GM12878 (cell line): ENCODE data around the gene SLC22A23. TPM values are rescaled to one million over a fixed set of nuclear protein-coding genes. Genes with fewer than 3 reads are reported as not detected.

Experiments
- ATAC-seq: fragments of 200-7000 bp; cut with Tn5 transposase; 3 replicates; pipeline ENCODE4 v1.9.1; 2020; ENCODE audit warnings: mild to moderate bottlenecking, moderate library complexity
- BruUV-seq: library from RNA; stranded (reverse); fragments of 400-500 nt; replicated peaks from 2 replicates; lab custom pipeline; 2021; lab: Mats Ljungman, UMichigan
- CTCF ChIA-PET: fragments of 300-600 bp; sonication (Branson Sonifier 250); formaldehyde crosslinking; extraction: SDS; loops from one replicate; lab custom pipeline; 2021; ENCODE audit warnings: inconsistent platforms; lab: Yijun Ruan, JAX
- POLR2A ChIA-PET: fragments of 350-600 bp; formaldehyde crosslinking; extraction: SDS; loops from one replicate; lab custom pipeline; 2021; ENCODE audit warnings: inconsistent platforms; lab: Charles Lee
- RAD21 ChIA-PET: fragments of 300-600 bp; sonication (Branson Sonifier 250); formaldehyde crosslinking; loops from one replicate; lab custom pipeline; 2023; ENCODE audit warnings: antibody characterized with exemption; ENCODE audit not compliant: unreplicated experiment; lab: Charles Lee
- SMC1A ChIA-PET: fragments of 300-600 bp; sonication (Branson Sonifier 250); formaldehyde crosslinking; loops from one replicate; lab custom pipeline; 2023; ENCODE audit not compliant: unreplicated experiment, uncharacterized antibody; lab: Charles Lee
- DNase-seq: peaks from one replicate; pipeline ENCODE4 v3.0.0-alpha.2; 2011; ENCODE audit warnings: low read depth, low spot score
- FAIRE-seq: peaks from 3 replicates; lab custom pipeline; 2011; peaks lifted over from hg19 to GRCh38; lab: Jason Lieb, UNC
- H2AFZ ChIP-seq: 2 replicates; pipeline ENCODE4 v1.6.0; 2011; ENCODE audit warnings: low read depth, low read length, control low read depth; ENCODE audit not compliant: control insufficient read depth
- H3K27ac ChIP-seq: 2 replicates; pipeline ENCODE4 v1.5.1; 2011; ENCODE audit warnings: control low read depth; ENCODE audit not compliant: control insufficient read depth, insufficient read depth
- H3K27me3 ChIP-seq, 2 experiments: replicated peaks in 1 of 2; 2 replicates each; pipeline versions ENCODE4 v1.6.0 to v1.6.1; 2011; ENCODE audit warnings: low read length in 1 of 2; ENCODE audit not compliant: control insufficient read depth in 2 of 2, insufficient read depth in 2 of 2
- H3K36me3 ChIP-seq, 2 experiments: 2 replicates each; pipeline ENCODE4 v1.5.1; 2011; ENCODE audit warnings: low read length in 1 of 2; ENCODE audit not compliant: control insufficient read depth in 2 of 2, insufficient read depth in 2 of 2
- H3K4me1 ChIP-seq: 2 replicates; pipeline ENCODE4 v1.6.1; 2011; ENCODE audit warnings: mild to moderate bottlenecking, low read length, moderate library complexity, mixed read lengths; ENCODE audit not compliant: control insufficient read depth, insufficient read depth
- H3K4me2 ChIP-seq: 2 replicates; pipeline ENCODE4 v1.6.0; 2011; ENCODE audit warnings: control low read depth; ENCODE audit not compliant: control insufficient read depth, insufficient read depth
- H3K4me3 ChIP-seq: fragments of 200-600 bp; sonication (generic); 2 replicates; pipeline ENCODE4 v1.5.1; 2016
- H3K79me2 ChIP-seq: 2 replicates; pipeline ENCODE4 v1.6.0; 2011; ENCODE audit warnings: low read length; ENCODE audit not compliant: control insufficient read depth, insufficient read depth
- H3K9ac ChIP-seq: 2 replicates; pipeline ENCODE4 v1.8.0; 2011; ENCODE audit warnings: low read length, control low read depth, mixed read lengths; ENCODE audit not compliant: control insufficient read depth, insufficient read depth
- H3K9me3 ChIP-seq: replicated peaks from 3 replicates; pipeline ENCODE4 v1.5.1; 2011; ENCODE audit warnings: mild to moderate bottlenecking, low read length; ENCODE audit not compliant: control insufficient read depth, insufficient read depth
- H4K20me1 ChIP-seq: 2 replicates; pipeline ENCODE4 v1.6.0; 2011; ENCODE audit not compliant: control insufficient read depth, insufficient read depth
- BACH1 ChIP-seq: fragments of 450-650 bp; IDR thresholded peaks from 2 replicates; pipeline ENCODE4 v1.6.1; 2017; ENCODE audit warnings: mild to moderate bottlenecking, borderline replicate concordance
- BCL11A ChIP-seq: IDR thresholded peaks from 2 replicates; pipeline ENCODE4 v1.6.1; 2011; ENCODE audit warnings: low read depth, low read length
- BCL3 ChIP-seq: IDR thresholded peaks from 2 replicates; pipeline ENCODE4 v1.6.1; 2011; ENCODE audit warnings: borderline replicate concordance, low read depth, mild to moderate bottlenecking, moderate library complexity, low read length; ENCODE audit not compliant: insufficient read depth, poor library complexity, severe bottlenecking
- CBX3 ChIP-seq: fragments of 200-600 bp; sonication (generic); IDR thresholded peaks from 2 replicates; pipeline ENCODE4 v1.6.1; 2016; ENCODE audit warnings: low read depth, borderline replicate concordance
- CHD1 ChIP-seq: IDR thresholded peaks from 2 replicates; pipeline ENCODE4 v1.6.1; 2012; ENCODE audit warnings: low read depth, low read length, improper control_type of control experiment
- EED ChIP-seq: sonication (generic); IDR thresholded peaks from 2 replicates; pipeline ENCODE4 v1.6.1; 2016; ENCODE audit warnings: antibody characterized with exemption, low read depth
- EP300 ChIP-seq, 2 experiments: fragments of 150-350 bp in 1 of 2; IDR thresholded peaks; 2 replicates each; pipeline ENCODE4 v1.6.1; 2011 to 2012; ENCODE audit warnings: low read depth in 2 of 2, low read length in 2 of 2, borderline replicate concordance in 1 of 2, improper control_type of control experiment in 1 of 2, inconsistent platforms in 1 of 2; ENCODE audit not compliant: control insufficient read depth in 1 of 2
- GATAD2B ChIP-seq: fragments of 450-650 bp; conservative IDR thresholded peaks from 2 replicates; pipeline ENCODE4 v1.6.1; 2017; ENCODE audit warnings: low read depth, mild to moderate bottlenecking, moderate library complexity
- HSF1 ChIP-seq: fragments of 150-350 bp; IDR thresholded peaks from 2 replicates; pipeline ENCODE4 v1.6.1; 2014; ENCODE audit warnings: mild to moderate bottlenecking, low read depth, low read length
- MTA2 ChIP-seq: fragments of 450-650 bp; IDR thresholded peaks from 2 replicates; pipeline ENCODE4 v1.6.1; 2016; ENCODE audit warnings: low read depth, mild to moderate bottlenecking, moderate library complexity
- MTA3 ChIP-seq: IDR thresholded peaks from 2 replicates; pipeline ENCODE4 v1.6.1; 2012; ENCODE audit warnings: low read length, inconsistent platforms, borderline replicate concordance
- MYC ChIP-seq: IDR thresholded peaks from 2 replicates; pipeline ENCODE4 v1.6.1; 2011; ENCODE audit warnings: mild to moderate bottlenecking, low read length, moderate library complexity, inconsistent platforms; ENCODE audit not compliant: insufficient read depth, insufficient replicate concordance, insufficient read length, severe bottlenecking
- NKRF ChIP-seq: fragments of 450-650 bp; conservative IDR thresholded peaks from 2 replicates; pipeline ENCODE4 v1.6.1; 2017; ENCODE audit warnings: mild to moderate bottlenecking, moderate library complexity
- NR2C1 ChIP-seq: fragments of 450-650 bp; IDR thresholded peaks from 2 replicates; pipeline ENCODE4 v1.6.1; 2017; ENCODE audit warnings: antibody characterized with exemption, mild to moderate bottlenecking, moderate library complexity
- RAD51 ChIP-seq: fragments of 450-650 bp; IDR thresholded peaks from 2 replicates; pipeline ENCODE4 v1.6.1; 2016; ENCODE audit warnings: moderate library complexity, mild to moderate bottlenecking, inconsistent platforms
- SMAD1 ChIP-seq: fragments of 450-650 bp; IDR thresholded peaks from 2 replicates; pipeline ENCODE4 v1.6.1; 2018; ENCODE audit warnings: mild to moderate bottlenecking, low read depth; ENCODE audit not compliant: partially characterized antibody
- SP1 ChIP-seq: IDR thresholded peaks from one replicate; pipeline ENCODE4 v1.6.1; 2011; ENCODE audit warnings: low read depth, low read length
- SREBF1 ChIP-seq: IDR thresholded peaks from 2 replicates; pipeline ENCODE4 v1.6.1; 2012; ENCODE audit warnings: mild to moderate bottlenecking, low read length
- SREBF2 ChIP-seq: IDR thresholded peaks from 2 replicates; pipeline ENCODE4 v1.6.1; 2012; ENCODE audit warnings: mild to moderate bottlenecking, low read length
- TCF3 ChIP-seq: IDR thresholded peaks from 2 replicates; pipeline ENCODE4 v1.6.1; 2012; ENCODE audit warnings: low read depth, mild to moderate bottlenecking, low read length, borderline replicate concordance; ENCODE audit not compliant: insufficient read depth
- WGBS: methylation state at CpG from one replicate; pipeline ENCODE4 v1.1.6; 2016; ENCODE audit warnings: low lambda C conversion rate; ENCODE audit not compliant: insufficient replicate concordance, insufficient coverage; ENCODE audit errors: missing lambda C conversion rate; 5-methylcytosine and 5-hydroxymethylcytosine counted together
- in situ Hi-C: fragments of 300-500 bp; cut with MboI; formaldehyde crosslinking; loops from 9 replicates; pipeline ENCODE4 v1.14.3; 2018; ENCODE audit warnings: mixed read lengths
- intact Hi-C: fragments of 100-400 bp; cut with micrococcal nuclease; formaldehyde crosslinking; loops from one replicate; pipeline ENCODE4 v1.14.2; 2022; ENCODE audit not compliant: unreplicated experiment
- polyA plus RNA-seq, 11 experiments: library from polyadenylated mRNA; depleted of rRNA in 4 of 11; unstranded in 6 of 11; stranded (reverse) in 5 of 11; fragments of >200 nt; fragmentation: Nextera tagmentation in 4 of 11; fragmentation: Illumina TruSeq in 1 of 11; extraction: Ambion mirVana in 4 of 11; extraction: Trizol in 1 of 11; gene quantifications; 1 replicate in 1 of 11; 2 replicates in 10 of 11; pipeline versions ENCODE4 v1.2.1 to v1.2.3, GENCODE V29; 2011 to 2016; ENCODE audit warnings: inconsistent platforms in 2 of 11, missing spikeins in 2 of 11, low read depth in 1 of 11
- total RNA-seq, 4 experiments: library from RNA; depleted of rRNA in 3 of 4; stranded (reverse); fragments of >200 nt in 3 of 4; fragmentation: Illumina TruSeq in 1 of 4; extraction: Trizol in 1 of 4; gene quantifications; 2 replicates each; pipeline versions ENCODE4 v1.2.1 to v1.2.3, GENCODE V29; 2013 to 2021

The SLC22A23 gene
- total and polyA plus RNA-seq, 10 of the 15 experiments (the other 5 are each of a cell fraction or from before 2014, with no cell fraction given) = 0.20 to 2.4 (median 0.74) TPM

GRCh38 chr6:3333263-3333662 lies 123.6 kb downstream of the SLC22A23 start:
- BruUV-seq = no TSS peak
- peak; percentile 95 for ATAC-seq
- in situ Hi-C loops = no loop called here
- no peak for TF ChIP-seq HSF1
- no peak for TF ChIP-seq CBX3
- no peak for TF ChIP-seq SREBF2
- no peak for TF ChIP-seq CHD1
- no peak for TF ChIP-seq EED
- TF ChIP-seq GATAD2B = peak; percentile 65; the same call in 1 of the 2 replicates
- TF ChIP-seq BCL3 = no peak
- TF ChIP-seq TCF3 = peak; percentile 43; the same call in 1 of the 2 replicates
- TF ChIP-seq SP1 = no peak
- TF ChIP-seq MTA3 = no peak
- no peak for TF ChIP-seq NKRF
- peak; percentile 84 for TF ChIP-seq RAD51
- TF ChIP-seq NR2C1 = no peak
- TF ChIP-seq SMAD1 = no peak
- TF ChIP-seq EP300 (IDR thresholded peaks at IDR 0.05; ENCODE audit: borderline replicate concordance in 1 of 2, control insufficient read depth in 1 of 2, low read depth in 2 of 2, low read length in 2 of 2) = peak in 1 of 2 experiments; percentile 65; a peak in 2 of 4 replicates
- TF ChIP-seq BCL11A = peak; percentile 57; the same call in 1 of the 2 replicates
- TF ChIP-seq MYC = no peak
- no peak for TF ChIP-seq SREBF1
- peak; percentile 70 for TF ChIP-seq MTA2
- no peak for TF ChIP-seq BACH1

More at GRCh38 chr6:3333263-3333662, 123.6 kb downstream of the SLC22A23 start:
- H3K9ac ChIP-seq = no peak overlapping the region
- DNase-seq (peak; percentile 69), FAIRE-seq (no peak)
- no peaks in the 10 kb centered on the region for H3K36me3 ChIP-seq
- no peaks in the 10 kb centered on the region for H3K79me2 ChIP-seq
- intact Hi-C loops = loop anchor here (5.0 kb wide), 1 partner anchor 49 kb away; no protein-coding TSS in a partner anchor
- H3K27me3 ChIP-seq = no peaks in the 10 kb centered on the region
- ChIA-PET POLR2A (interaction anchor here (1.0 to 1.7 kb wide), 3 partner anchors 9 to 52 kb away, joined by 3 to 9 read pairs (median 3); no protein-coding TSS in a partner anchor), CTCF (interaction anchor here (1.1 to 1.8 kb wide), 5 partner anchors 9 to 121 kb away, joined by 3 to 11 read pairs (median 3); no protein-coding TSS in a partner anchor), SMC1A (interaction anchor here (0.6 to 6.2 kb wide), 10 partner anchors 10 to 120 kb away, joined by 3 to 44 read pairs (median 4); no protein-coding TSS in a partner anchor), RAD21 (interaction anchor here (0.6 to 2.1 kb wide), 14 partner anchors 9 to 120 kb away, joined by 3 to 16 read pairs (median 4); no protein-coding TSS in a partner anchor)
- no peak overlapping the region for H3K4me3 ChIP-seq
- no peak overlapping the region; the same call in 1 of the 2 replicates for H2AFZ ChIP-seq
- H4K20me1 ChIP-seq = no peaks in the 10 kb centered on the region
- peaks cover 30% of the 10 kb centered on the region for H3K4me1 ChIP-seq
- peak overlapping the region; percentile 40 for H3K4me2 ChIP-seq
- H3K27ac ChIP-seq = no peak overlapping the region
- 8% methylated on average over 6 of the region's 6 CpGs for WGBS
- H3K9me3 ChIP-seq = no peaks in the 10 kb centered on the region
